Pancreas (tissue), 10 donors: ENCODE measurements around the gene SPAG9. TPM values are rescaled to one million over a fixed set of nuclear protein-coding genes. Genes with fewer than 3 reads are reported as not detected.

Source experiments
- ATAC-seq, 4 donors: fragments of 200-7000 bp; cut with Tn5 transposase; one replicate each; pipeline versions ENCODE4 v1.8.0 to v1.9.1; 2020; ENCODE audit warnings: mild to moderate bottlenecking in 4 of 4, moderate library complexity in 4 of 4
- DNase-seq, 6 donors: peaks; one replicate each; pipeline ENCODE4 v3.0.0-alpha.2; 2020
- FAIRE-seq: peaks from 2 replicates; lab custom pipeline; 2012; peaks lifted over from hg19 to GRCh38; lab: Jason Lieb, UNC
- H3K27ac ChIP-seq, 4 donors: fragments of 200-600 bp; sonication (generic); 1 replicate in 3 of 4; 2 replicates in 1 of 4; pipeline versions ENCODE4 v1.5.0 to v1.8.0; 2020
- H3K27me3 ChIP-seq, 4 donors: fragments of 200-600 bp; one replicate each; pipeline ENCODE4 v1.8.0; 2021
- H3K36me3 ChIP-seq, 3 donors: fragments of 200-600 bp; sonication (generic) in 1 of 3; one replicate each; pipeline versions ENCODE4 v1.5.0 to v1.8.0; 2020 to 2021
- H3K4me1 ChIP-seq, 3 donors: fragments of 200-600 bp; one replicate each; pipeline ENCODE4 v1.8.0; 2021
- H3K4me3 ChIP-seq, 4 donors: fragments of 200-600 bp; sonication (generic) in 2 of 4; one replicate each; pipeline versions ENCODE4 v1.5.0 to v1.8.0; 2020 to 2021
- H3K9me3 ChIP-seq, 4 donors: fragments of 200-600 bp; one replicate each; pipeline ENCODE4 v1.8.0; 2021
- CTCF ChIP-seq, 4 donors: fragments of 200-600 bp; sonication (generic) in 3 of 4; IDR thresholded peaks; one replicate each; pipeline versions ENCODE4 v1.5.0 to v1.8.0; 2021; ENCODE audit warnings: antibody characterized with exemption in 4 of 4
- WGBS, 2 donors: extraction: QIAGEN DNeasy Blood & Tissue Kit; methylation state at CpG; one replicate each; pipeline ENCODE4 v1.1.7; 2013; 5-methylcytosine and 5-hydroxymethylcytosine counted together
- intact Hi-C, 3 donors: fragments of 100-400 bp; cut with DNase I; formaldehyde crosslinking; loops; one replicate each; pipeline versions ENCODE4 v1.11.1 to v1.14.2; 2022
- polyA plus RNA-seq, 2 donors: library from polyadenylated mRNA; stranded (reverse); fragments of 200-250 nt; gene quantifications; one replicate each; pipeline ENCODE4 v1.2.3, GENCODE V29; 2013
- total RNA-seq, 6 donors: library from RNA; stranded (reverse); fragmentation: NEBNext Ultra II Directional in 4 of 6; extraction: Animal tissue kit (Norgen Biotek cat#: 25700) in 4 of 6; gene quantifications; one replicate each; pipeline versions ENCODE4 v1.2.1 to v1.2.4, GENCODE V29; 2021 to 2023
- donor health status: healthy with polysubstance abuse.
- donor health status: DM: no; HTN: no; CAD: no; lungs with moderate emphysema.
- donor health status: DM: no; HTN: no; CAD: no.
- donor health status: control.
- donor health status: control.
- donor health status: Bipolar disorder and iron deficiency.
- donor health status: DM: yes; HTN: yes; CAD: no.
- donor health status: DM: no; HTN: no; CAD: no.
- donor health status: DM: no; HTN: no; CAD: no.
- donor health status: DM: yes; HTN: yes; CAD: no.

Gene SPAG9
- total and polyA plus RNA-seq, 8 donors = 18.7 to 56.1 (median 39.7) TPM

- peaks cover 0 to under 1% (median 0%) of the 10 kb centered on the region in 3 donors for H3K4me1 ChIP-seq
- no peak overlapping the region for H3K27ac ChIP-seq
- FAIRE-seq (no peak), DNase-seq (no peak), ATAC-seq (no peak)
- no peak overlapping the region for H3K4me3 ChIP-seq
- no peaks in the 10 kb centered on the region for H3K27me3 ChIP-seq
- intact Hi-C loops = no loop called here
- peaks cover 0 to 34% (median 0%) of the 10 kb centered on the region in 3 donors for H3K36me3 ChIP-seq
- 95% methylated on average over 3 of the region's 3 CpGs for WGBS, 2 donors
- H3K9me3 ChIP-seq = no peaks in the 10 kb centered on the region
- no peak for TF ChIP-seq CTCF (IDR thresholded peaks at IDR 0.05)
These were observed 106.5 kb downstream of the SPAG9 start for GRCh38 chr17:51014129-51014528.

DNA sequence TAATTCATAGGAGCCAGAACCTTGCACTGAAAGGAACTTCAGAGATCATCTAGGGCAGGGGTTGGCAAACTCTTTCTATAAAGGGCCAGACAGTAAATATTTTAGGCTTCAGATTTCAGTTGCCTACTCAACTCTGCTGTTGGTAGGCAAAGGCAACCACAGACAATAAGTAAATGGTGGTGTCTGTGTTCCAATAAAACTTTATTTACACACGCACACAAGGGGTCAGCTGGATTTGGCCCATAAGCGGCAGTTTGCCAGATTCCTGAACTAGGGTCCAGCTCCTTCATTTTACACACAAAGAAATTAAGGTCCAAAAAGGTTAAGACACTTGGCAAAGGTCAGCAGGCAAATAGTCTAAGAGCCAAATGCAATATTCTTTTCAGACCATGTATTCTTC, 107.3 kb downstream of the SPAG9 start:
- H3K36me3 ChIP-seq = peaks cover 0 to 26% (median 0%) of the 10 kb centered on the region in 3 donors
- intact Hi-C loops = no loop called here
- no peak for TF ChIP-seq CTCF (IDR thresholded peaks at IDR 0.05)

DNA sequence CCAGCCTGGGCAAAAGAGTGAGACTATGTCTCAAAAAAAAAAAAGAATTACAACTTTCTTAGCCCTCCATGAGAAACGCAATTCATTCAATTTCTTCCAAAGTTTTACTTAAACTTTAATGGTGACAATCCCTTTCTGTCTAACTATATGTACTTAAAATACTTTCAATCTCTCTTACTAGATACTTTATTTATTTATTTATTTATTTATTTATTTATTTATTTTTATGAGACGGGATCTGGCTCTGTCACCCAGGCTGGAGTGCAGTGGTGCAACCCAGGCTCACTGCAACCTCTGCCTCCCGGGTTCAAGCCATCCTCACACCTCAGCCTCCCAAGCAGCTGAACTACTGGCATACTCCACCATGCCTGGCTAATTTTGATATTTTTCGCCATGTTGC, 108.1 kb downstream of the SPAG9 start:
- no peak overlapping the region for H3K27ac ChIP-seq
- ATAC-seq (no peak), DNase-seq (no peak), FAIRE-seq (no peak)
- no peaks in the 10 kb centered on the region for H3K9me3 ChIP-seq
- no peak overlapping the region for H3K4me3 ChIP-seq
- WGBS, 2 donors = 93 to 94% methylated on average over 4 of the region's 4 CpGs
- intact Hi-C loops = no loop called here
- H3K4me1 ChIP-seq = peaks cover 0 to 5% (median 0%) of the 10 kb centered on the region in 3 donors
- peaks cover 0 to 21% (median 0%) of the 10 kb centered on the region in 3 donors for H3K36me3 ChIP-seq
- TF ChIP-seq CTCF (IDR thresholded peaks at IDR 0.05) = no peak
- no peaks in the 10 kb centered on the region for H3K27me3 ChIP-seq

More for the DNA sequence above, 107.3 kb downstream of the SPAG9 start:
- Histone ChIP-seq H3K27me3 (no peaks in the 10 kb centered on the region), H3K4me3 (no peak overlapping the region), H3K27ac (no peak overlapping the region), H3K4me1 (peaks cover 0 to 5% (median 0%) of the 10 kb centered on the region in 3 donors), H3K9me3 (no peaks in the 10 kb centered on the region)
- FAIRE-seq (no peak), DNase-seq (no peak), ATAC-seq (no peak)
- 98 to 100% methylated on average over 2 of the region's 2 CpGs for WGBS, 2 donors

- FAIRE-seq = no peak
- peaks cover 0 to 5% (median 0%) of the 10 kb centered on the region in 3 donors for H3K4me1 ChIP-seq
- H3K27ac ChIP-seq = no peak overlapping the region
- H3K36me3 ChIP-seq = peaks cover 0 to 33% (median 0%) of the 10 kb centered on the region in 3 donors
- no peaks in the 10 kb centered on the region for H3K27me3 ChIP-seq
- H3K9me3 ChIP-seq = no peaks in the 10 kb centered on the region
- WGBS, 2 donors = 41 to 50% methylated on average over 1 of the region's 1 CpG
- intact Hi-C loops = no loop called here
- no peak for TF ChIP-seq CTCF (IDR thresholded peaks at IDR 0.05)
- H3K4me3 ChIP-seq = no peak overlapping the region
- no peak for ATAC-seq
- DNase-seq = no peak
These were observed 110.4 kb downstream of the SPAG9 start for GRCh38 chr17:51010173-51010675.

DNA sequence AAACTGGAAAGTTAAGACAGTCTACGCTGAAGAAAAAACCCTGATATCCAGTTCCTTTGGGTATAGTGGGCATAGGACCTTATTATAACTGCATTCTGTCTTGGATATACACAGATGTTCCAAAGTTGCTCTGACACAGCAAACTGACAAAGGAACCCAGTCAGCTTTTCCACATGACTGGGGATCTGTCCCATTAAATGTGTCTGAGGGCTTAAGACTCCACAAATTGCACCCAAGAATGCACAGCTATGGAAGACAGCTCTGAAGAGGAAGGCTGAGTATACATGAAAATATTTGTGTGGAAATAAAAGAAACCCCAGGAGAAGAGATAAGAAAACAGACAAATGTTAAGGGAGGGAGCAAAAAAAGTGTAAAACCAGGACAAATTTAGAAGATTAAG, 114.1 kb downstream of the SPAG9 start:
- Histone ChIP-seq H3K4me3 (no peak overlapping the region), H3K27ac (no peak overlapping the region), H3K27me3 (no peaks in the 10 kb centered on the region), H3K4me1 (peaks cover 0 to 5% (median 4%) of the 10 kb centered on the region in 3 donors), H3K9me3 (no peaks in the 10 kb centered on the region), H3K36me3 (peaks cover 0 to 37% (median 4%) of the 10 kb centered on the region in 3 donors)
- 85 to 98% methylated on average over 1 of the region's 1 CpG for WGBS, 2 donors
- FAIRE-seq (no peak), ATAC-seq (no peak), DNase-seq (no peak)
- TF ChIP-seq CTCF (IDR thresholded peaks at IDR 0.05) = no peak
- intact Hi-C loops = no loop called here
